HEK293 (cell line): ENCODE measurements around the gene ANKRD50.

Experiments
- CTCF ChIA-PET: fragments of 350-600 bp; formaldehyde crosslinking; extraction: SDS; loops from one replicate; lab custom pipeline; 2021; ENCODE audit warnings: antibody characterized with exemption; lab: Yijun Ruan, JAX
- POLR2A ChIA-PET: fragments of 300-600 bp; formaldehyde crosslinking; extraction: SDS; loops from one replicate; lab custom pipeline; 2020; ENCODE audit warnings: antibody characterized with exemption, inconsistent platforms; lab: Yijun Ruan, JAX
- H3K27ac ChIP-seq: fragments of 200-500 bp; sonication (Bioruptor generic); 2 replicates; pipeline ENCODE4 v1.5.1; 2014; ENCODE audit warnings: low read depth, low read length, control low read depth, inconsistent platforms; ENCODE audit errors: extremely low read depth
- H3K36me3 ChIP-seq, 2 experiments: fragments of 200-500 bp in 1 of 2; sonication (Bioruptor generic) in 1 of 2; 1 replicate in 1 of 2; 2 replicates in 1 of 2; pipeline ENCODE4 v1.5.1; 2014 to 2017; ENCODE audit warnings: inconsistent platforms in 2 of 2, low read length in 2 of 2; ENCODE audit not compliant: control insufficient read depth in 2 of 2, insufficient read depth in 1 of 2
- H3K4me1 ChIP-seq: fragments of 200-500 bp; sonication (Bioruptor generic); 2 replicates; pipeline ENCODE4 v1.5.1; 2014; ENCODE audit warnings: mild to moderate bottlenecking, low read length, inconsistent platforms; ENCODE audit not compliant: control insufficient read depth, insufficient read depth
- H3K4me3 ChIP-seq: 2 replicates; pipeline ENCODE4 v1.5.1; 2011; ENCODE audit warnings: low read depth, mild to moderate bottlenecking, control low read depth, low read length, moderate library complexity
- H3K9me3 ChIP-seq: fragments of 200-500 bp; sonication (Bioruptor generic); 2 replicates; pipeline ENCODE4 v1.5.1; 2014; ENCODE audit warnings: low read depth, low read length, inconsistent platforms; ENCODE audit not compliant: control insufficient read depth, insufficient read depth
- PATZ1 ChIP-seq: fragments of 450-650 bp; formaldehyde crosslinking; IDR thresholded peaks from 2 replicates; pipeline ENCODE4 v1.5.1; 2016; ENCODE audit warnings: missing biosample characterization, missing genetic modification characterization
- SP3 ChIP-seq: fragments of 450-650 bp; formaldehyde crosslinking; IDR thresholded peaks from 2 replicates; pipeline ENCODE4 v1.5.1; 2016; ENCODE audit warnings: missing biosample characterization, missing genetic modification characterization
- TCF7L2 ChIP-seq: IDR thresholded peaks from 2 replicates; pipeline ENCODE4 v1.6.1; 2011; ENCODE audit warnings: low read depth, mild to moderate bottlenecking, inconsistent platforms, low read length, moderate library complexity, borderline replicate concordance
- ZIC2 ChIP-seq: fragments of 450-650 bp; formaldehyde crosslinking; IDR thresholded peaks from 2 replicates; pipeline ENCODE4 v1.5.1; 2016; ENCODE audit warnings: missing biosample characterization, missing genetic modification characterization
- ZNF121 ChIP-seq: fragments of 450-650 bp; formaldehyde crosslinking; IDR thresholded peaks from 2 replicates; pipeline ENCODE4 v1.5.1; 2016; ENCODE audit warnings: missing biosample characterization, missing genetic modification characterization
- ZNF148 ChIP-seq: fragments of 450-650 bp; formaldehyde crosslinking; IDR thresholded peaks from 2 replicates; pipeline ENCODE4 v1.5.0; 2017; ENCODE audit warnings: missing biosample characterization, missing genetic modification characterization, borderline replicate concordance
- ZNF18 ChIP-seq: fragments of 450-650 bp; formaldehyde crosslinking; IDR thresholded peaks from 2 replicates; pipeline ENCODE4 v1.5.1; 2016; ENCODE audit warnings: missing biosample characterization, missing genetic modification characterization
- ZNF366 ChIP-seq: fragments of 450-650 bp; formaldehyde crosslinking; conservative IDR thresholded peaks from 2 replicates; pipeline ENCODE4 v1.5.1; 2016; ENCODE audit warnings: missing biosample characterization, missing genetic modification characterization
- ZNF404 ChIP-seq: fragments of 450-650 bp; formaldehyde crosslinking; IDR thresholded peaks from 2 replicates; pipeline ENCODE4 v1.5.1; 2017; ENCODE audit warnings: missing biosample characterization, missing genetic modification characterization
- ZNF701 ChIP-seq: fragments of 450-650 bp; formaldehyde crosslinking; IDR thresholded peaks from 2 replicates; pipeline ENCODE4 v1.5.1; 2016; ENCODE audit warnings: missing biosample characterization, missing genetic modification characterization
- ZSCAN5A ChIP-seq: fragments of 450-650 bp; formaldehyde crosslinking; IDR thresholded peaks from 2 replicates; pipeline ENCODE4 v1.5.1; 2016; ENCODE audit warnings: missing biosample characterization, missing genetic modification characterization

The ANKRD50 gene

GRCh38 chr4:124636788-124637187 lies 75.7 kb downstream of the ANKRD50 start:
- no peaks in the 10 kb centered on the region for H3K4me1 ChIP-seq
- POLR2A ChIA-PET: no interaction called here
- no peak overlapping the region for H3K27ac ChIP-seq
- H3K36me3 ChIP-seq: no peaks in the 10 kb centered on the region
- no peak overlapping the region for H3K4me3 ChIP-seq
- TF ChIP-seq ZNF121 (tag by site-specific recombination) (no peak), ZIC2 (tag by site-specific recombination) (peak; percentile 92), TCF7L2 (no peak), ZNF18 (no peak), ZNF148 (tag by site-specific recombination) (no peak)
- CTCF ChIA-PET: no interaction called here
- no peaks in the 10 kb centered on the region for H3K9me3 ChIP-seq

- POLR2A ChIA-PET: no interaction called here
- H3K9me3 ChIP-seq: no peaks in the 10 kb centered on the region
- CTCF ChIA-PET: no interaction called here
Observed at GRCh38 chr4:124635331-124635730, 77.2 kb downstream of the ANKRD50 start.

GRCh38 chr4:124633285-124633941 lies 79.1 kb downstream of the ANKRD50 start:
- Histone ChIP-seq H3K4me3 (no peak overlapping the region), H3K36me3 (no peaks in the 10 kb centered on the region), H3K4me1 (no peaks in the 10 kb centered on the region), H3K27ac (no peak overlapping the region)
- POLR2A ChIA-PET: no interaction called here
- no peak for TF ChIP-seq ZSCAN5A (tag by site-specific recombination)
- no peak for TF ChIP-seq SP3 (tag by site-specific recombination)
- TF ChIP-seq ZNF18: no peak
- no peak for TF ChIP-seq ZNF701
- TF ChIP-seq ZNF366 (tag by site-specific recombination): no peak
- no peak for TF ChIP-seq PATZ1 (tag by site-specific recombination)
- TF ChIP-seq, all 188 proteins: peak for 0
- no peaks in the 10 kb centered on the region for H3K9me3 ChIP-seq
- CTCF ChIA-PET: interaction anchor here (0.6 kb wide), 1 partner anchor 144 kb away, joined by 3 read pairs; no protein-coding TSS in a partner anchor

More at GRCh38 chr4:124635331-124635730, 77.2 kb downstream of the ANKRD50 start:
- H3K36me3 ChIP-seq: no peaks in the 10 kb centered on the region
- H3K4me1 ChIP-seq: no peaks in the 10 kb centered on the region
- H3K27ac ChIP-seq: no peak overlapping the region
- H3K4me3 ChIP-seq: no peak overlapping the region
- no peak for TF ChIP-seq ZNF404 (tag by site-specific recombination)
- TF ChIP-seq, all 188 proteins: peak for 0
